Hepatic stellate cell (primary cell): ENCODE measurements around the gene GPR68.

Experiments
- DNase-seq: peaks from one replicate; pipeline ENCODE4 v3.0.0; 2011; ENCODE audit warnings: low spot score

GPR68 gene

GRCh38 chr14:91244501-91244901 is at the start of gene GPR68:
GPR68 (minus strand) TSS chr14:91244704; CDS start chr14:91235050, 9,654 bp downstream.
- DNase-seq, result peak; percentile 57

GRCh38 chr14:91294153-91294552 is 49.6 kb upstream of the GPR68 start:
- no peak for DNase-seq

GRCh38 chr14:91293281-91293680 is 48.8 kb upstream of the GPR68 start:
- DNase-seq, result no peak

- no peak for DNase-seq
Observed at GRCh38 chr14:91292491-91292890, 48.0 kb upstream of the GPR68 start.

- DNase-seq, result no peak
Observed at GRCh38 chr14:91291786-91292405, 47.4 kb upstream of the GPR68 start.

GRCh38 chr14:91290986-91291385 is 46.5 kb upstream of the GPR68 start:
- no peak for DNase-seq

GRCh38 chr14:91289464-91289863 is 45.0 kb upstream of the GPR68 start:
- no peak for DNase-seq

GRCh38 chr14:91288876-91289275 is 44.4 kb upstream of the GPR68 start:
- no peak for DNase-seq

GRCh38 chr14:91286530-91286937 is 42.0 kb upstream of the GPR68 start:
- DNase-seq, result peak; percentile 82

- DNase-seq, result no peak
Observed at GRCh38 chr14:91284791-91285548, 40.5 kb upstream of the GPR68 start.

GRCh38 chr14:91284146-91284790 is 39.8 kb upstream of the GPR68 start:
- peak; percentile 93 for DNase-seq

GRCh38 chr14:91283666-91284065 is 39.2 kb upstream of the GPR68 start:
- peak; percentile 35 for DNase-seq

GRCh38 chr14:91282954-91283645 is 38.6 kb upstream of the GPR68 start:
- DNase-seq, result no peak

GRCh38 chr14:91281346-91281745 is 36.8 kb upstream of the GPR68 start:
- DNase-seq, result no peak

- no peak for DNase-seq
Observed at GRCh38 chr14:91280129-91280528, 35.6 kb upstream of the GPR68 start.

GRCh38 chr14:91279354-91279753 is 34.9 kb upstream of the GPR68 start:
- no peak for DNase-seq

GRCh38 chr14:91278383-91278715 is 33.8 kb upstream of the GPR68 start:
- DNase-seq, result no peak

- DNase-seq, result no peak
Observed at GRCh38 chr14:91277546-91278382, 33.3 kb upstream of the GPR68 start.

- DNase-seq, result no peak
Observed at GRCh38 chr14:91274796-91275195, 30.3 kb upstream of the GPR68 start.

GRCh38 chr14:91273885-91274273 is 29.4 kb upstream of the GPR68 start:
- DNase-seq, result no peak

GRCh38 chr14:91273273-91273884 is 28.9 kb upstream of the GPR68 start:
- DNase-seq, result no peak
